GM23248 (cell line): Measurements from ENCODE around the gene NINJ1. TPM values are rescaled to one million over a fixed set of nuclear protein-coding genes. Genes with fewer than 3 reads are reported as not detected.

Experiments used
- DNase-seq: peaks from one replicate; pipeline ENCODE4 v3.0.0-alpha.2; 2015
- H2AFZ ChIP-seq: fragments of 200-600 bp; sonication (generic); 2 replicates; pipeline ENCODE4 v1.6.1; 2016; ENCODE audit warnings: antibody characterized with exemption
- H3F3A ChIP-seq: fragments of 200-600 bp; sonication (generic); 2 replicates; pipeline ENCODE4 v1.6.1; 2016; ENCODE audit warnings: mild to moderate bottlenecking, antibody characterized with exemption, mixed run types; ENCODE audit not compliant: insufficient read depth
- H3K27ac ChIP-seq: fragments of 200-600 bp; sonication (generic); 2 replicates; pipeline ENCODE4 v1.5.1; 2016; ENCODE audit warnings: mild to moderate bottlenecking
- H3K27me3 ChIP-seq: fragments of 200-600 bp; sonication (generic); replicated peaks from 2 replicates; pipeline ENCODE4 v1.6.1; 2016; ENCODE audit warnings: mild to moderate bottlenecking; ENCODE audit not compliant: insufficient read depth
- H3K36me3 ChIP-seq: fragments of 200-600 bp; sonication (generic); 2 replicates; pipeline ENCODE4 v1.6.1; 2016; ENCODE audit warnings: low read depth, mild to moderate bottlenecking
- H3K4me1 ChIP-seq: fragments of 200-600 bp; sonication (generic); 2 replicates; pipeline ENCODE4 v1.6.1; 2016; ENCODE audit warnings: mild to moderate bottlenecking; ENCODE audit not compliant: insufficient read depth
- H3K4me2 ChIP-seq: fragments of 200-600 bp; sonication (generic); one replicate; pipeline ENCODE4 v1.6.1; 2016; ENCODE audit warnings: mild to moderate bottlenecking; ENCODE audit not compliant: unreplicated experiment
- H3K4me3 ChIP-seq: fragments of 200-600 bp; sonication (generic); 2 replicates; pipeline ENCODE4 v1.5.1; 2016; ENCODE audit warnings: mild to moderate bottlenecking
- H3K79me2 ChIP-seq: fragments of 200-600 bp; sonication (generic); 2 replicates; pipeline ENCODE4 v1.6.1; 2016; ENCODE audit warnings: mild to moderate bottlenecking; ENCODE audit not compliant: insufficient read depth
- H3K9ac ChIP-seq: fragments of 200-600 bp; sonication (generic); 2 replicates; pipeline ENCODE4 v1.6.1; 2016; ENCODE audit warnings: mild to moderate bottlenecking
- H3K9me2 ChIP-seq: fragments of 200-600 bp; sonication (generic); 2 replicates; pipeline ENCODE4 v1.6.1; 2016; ENCODE audit warnings: mixed run types, mild to moderate bottlenecking, moderate library complexity; ENCODE audit not compliant: insufficient read depth
- H3K9me3 ChIP-seq: fragments of 200-600 bp; sonication (generic); one replicate; pipeline ENCODE4 v1.6.1; 2017; ENCODE audit warnings: low read depth
- H4K20me1 ChIP-seq: fragments of 200-600 bp; sonication (generic); 2 replicates; pipeline ENCODE4 v1.6.0; 2016; ENCODE audit not compliant: insufficient read depth
- EZH2 ChIP-seq: fragments of 200-600 bp; sonication (generic); IDR thresholded peaks from 2 replicates; pipeline ENCODE4 v1.6.1; 2018; ENCODE audit warnings: antibody characterized with exemption, mild to moderate bottlenecking; ENCODE audit not compliant: insufficient read depth, poor library complexity, severe bottlenecking
- EZH2phosphoT487 ChIP-seq: fragments of 200-600 bp; sonication (generic); IDR thresholded peaks from 2 replicates; pipeline ENCODE4 v1.6.1; 2018; ENCODE audit warnings: antibody characterized with exemption, moderate library complexity, mild to moderate bottlenecking, low read depth; ENCODE audit not compliant: insufficient read depth
- WGBS, 2 experiments: methylation state at CpG; one replicate each; pipeline ENCODE4 v1.1.6; 2015 to 2017; ENCODE audit warnings: low lambda C conversion rate in 2 of 2, low coverage in 1 of 2; ENCODE audit errors: missing lambda C conversion rate in 2 of 2; 5-methylcytosine and 5-hydroxymethylcytosine counted together
- in situ Hi-C: fragments of 300-500 bp; cut with MboI; formaldehyde crosslinking; loops from 2 replicates; pipeline ENCODE4 v1.15.0; 2020
- polyA plus RNA-seq: library from polyadenylated mRNA; unstranded; fragments of >200 nt; fragmentation: Nextera tagmentation; extraction: Ambion mirVana; gene quantifications from 2 replicates; pipeline ENCODE4 v1.2.1, GENCODE V29; 2016
- total RNA-seq: library from RNA; depleted of rRNA; stranded (reverse); fragments of >200 nt; shearing (Covaris generic); gene quantifications from 2 replicates; pipeline ENCODE4 v1.2.3, GENCODE V29; 2014; rRNA removed

NINJ1 gene
- total and polyA plus RNA-seq, 2 experiments from 2014 or later: 24.9 to 44.2 TPM

DNA sequence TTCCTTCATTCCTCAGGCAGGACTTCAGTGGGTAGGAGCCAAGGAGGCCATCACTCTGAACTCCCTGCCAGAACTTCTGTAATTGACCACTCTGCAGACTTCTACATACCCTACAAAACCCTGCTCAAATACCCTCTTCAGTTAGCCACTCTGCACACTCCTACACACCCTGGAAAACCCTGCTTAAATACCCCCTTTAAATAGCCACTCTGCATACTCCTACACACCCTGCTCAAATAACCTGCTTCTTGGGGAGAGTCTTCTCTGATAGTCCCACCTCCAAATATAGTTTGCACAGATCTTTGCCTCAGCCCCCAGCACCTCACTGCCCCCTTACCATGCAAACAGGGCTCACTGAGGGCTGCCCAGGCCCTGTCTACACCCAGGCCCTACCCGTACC lies 56.7 kb downstream of the NINJ1 start:
- Histone ChIP-seq H3K27ac (no peak overlapping the region), H3K4me1 (no peaks in the 10 kb centered on the region), H3F3A (0 out of 2 replicates have a peak, but pooled peaks cover 4% of the 10 kb centered on the region), H3K36me3 (no peaks in the 10 kb centered on the region), H3K9me2 (no peaks in the 10 kb centered on the region), H3K4me2 (no peak overlapping the region), H4K20me1 (no peaks in the 10 kb centered on the region), H3K9me3 (no peaks in the 10 kb centered on the region), H3K79me2 (no peaks in the 10 kb centered on the region), H3K27me3 (no peaks in the 10 kb centered on the region), H2AFZ (no peak overlapping the region), H3K9ac (no peak overlapping the region), H3K4me3 (no peak overlapping the region)
- WGBS, 2 experiments: 50% methylated on average over 1 of the region's 1 CpG; no CpG with 5 or more reads in 1 of the 2 experiments
- in situ Hi-C loops: no loop called here
- DNase-seq: no peak
- no peak for TF ChIP-seq EZH2phosphoT487
- no peak for TF ChIP-seq EZH2

DNA sequence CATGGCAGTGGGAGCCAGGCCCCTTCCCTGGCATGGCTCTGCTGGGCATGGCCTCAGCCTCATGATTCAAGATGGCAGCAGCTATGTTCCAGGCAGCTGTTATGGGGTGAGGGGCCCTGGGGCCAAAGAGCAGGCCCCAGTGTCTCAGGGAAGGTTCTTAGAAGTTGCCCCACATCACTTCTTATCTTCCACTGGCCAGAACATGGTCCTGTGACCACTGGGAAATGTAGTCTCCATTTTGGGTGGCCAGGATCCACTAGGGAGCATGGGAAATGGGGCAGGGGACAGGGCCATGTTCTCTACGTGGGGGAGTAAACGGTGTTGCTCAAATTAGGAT lies 57.3 kb downstream of the NINJ1 start:
- Histone ChIP-seq H3K9me3 (no peaks in the 10 kb centered on the region), H3K9me2 (no peaks in the 10 kb centered on the region), H3K4me1 (no peaks in the 10 kb centered on the region), H3K27ac (no peak overlapping the region), H3K36me3 (no peaks in the 10 kb centered on the region), H4K20me1 (no peaks in the 10 kb centered on the region), H3F3A (0 out of 2 replicates have a peak, but pooled peaks cover 3% of the 10 kb centered on the region), H3K27me3 (no peaks in the 10 kb centered on the region), H3K79me2 (no peaks in the 10 kb centered on the region), H3K9ac (no peak overlapping the region), H3K4me3 (no peak overlapping the region), H2AFZ (no peak overlapping the region), H3K4me2 (no peak overlapping the region)
- WGBS, 2 experiments: 71 to 73% methylated on average over 2 of the region's 2 CpGs
- in situ Hi-C loops: no loop called here
- DNase-seq: no peak
- TF ChIP-seq EZH2phosphoT487 (no peak), EZH2 (no peak)

DNA sequence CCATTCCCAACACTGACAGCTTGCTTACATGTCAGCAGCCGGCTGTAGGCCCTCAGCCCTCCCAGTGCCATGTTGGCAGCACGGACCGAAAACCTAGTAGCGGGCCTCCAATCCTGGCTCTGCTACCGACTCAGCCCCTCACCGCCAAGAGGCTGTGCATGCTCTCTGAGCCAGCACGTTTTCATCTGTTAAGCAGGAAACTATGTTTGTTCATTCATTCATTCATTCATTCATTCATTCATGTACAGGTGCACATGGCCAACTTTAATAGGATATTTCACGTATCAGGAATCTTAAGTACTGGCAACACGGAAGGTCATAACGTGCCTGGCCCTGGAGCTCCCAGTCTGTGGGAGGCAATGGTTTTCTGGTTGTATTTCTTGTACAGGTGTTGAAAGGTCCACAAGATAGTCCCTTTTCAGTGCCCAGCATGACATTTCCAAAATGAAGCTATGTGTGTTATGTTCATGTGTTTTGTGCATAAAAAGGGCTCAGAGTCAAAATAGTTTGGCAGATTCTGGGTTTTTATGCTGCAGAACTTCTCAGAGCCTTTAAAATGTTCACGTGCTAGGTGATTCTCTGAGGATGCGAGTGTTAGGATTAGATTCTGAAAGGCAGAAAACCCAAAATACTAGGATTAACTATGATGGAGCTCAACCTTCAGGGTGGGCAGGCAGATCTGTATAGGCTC lies 57.8 kb downstream of the NINJ1 start:
- Histone ChIP-seq H3K79me2 (no peaks in the 10 kb centered on the region), H3K36me3 (no peaks in the 10 kb centered on the region), H3K4me2 (no peak overlapping the region), H3K27ac (no peak overlapping the region), H3K4me1 (no peaks in the 10 kb centered on the region), H3K9me2 (no peaks in the 10 kb centered on the region), H2AFZ (no peak overlapping the region), H3K9ac (no peak overlapping the region), H4K20me1 (no peaks in the 10 kb centered on the region), H3K9me3 (no peaks in the 10 kb centered on the region), H3F3A (no peaks in the 10 kb centered on the region), H3K27me3 (no peaks in the 10 kb centered on the region), H3K4me3 (no peak overlapping the region)
- 78% methylated on average over 12 of the region's 12 CpGs for WGBS, 2 experiments
- in situ Hi-C loops: no loop called here
- DNase-seq: no peak
- no peak for TF ChIP-seq EZH2
- TF ChIP-seq EZH2phosphoT487: no peak

DNA sequence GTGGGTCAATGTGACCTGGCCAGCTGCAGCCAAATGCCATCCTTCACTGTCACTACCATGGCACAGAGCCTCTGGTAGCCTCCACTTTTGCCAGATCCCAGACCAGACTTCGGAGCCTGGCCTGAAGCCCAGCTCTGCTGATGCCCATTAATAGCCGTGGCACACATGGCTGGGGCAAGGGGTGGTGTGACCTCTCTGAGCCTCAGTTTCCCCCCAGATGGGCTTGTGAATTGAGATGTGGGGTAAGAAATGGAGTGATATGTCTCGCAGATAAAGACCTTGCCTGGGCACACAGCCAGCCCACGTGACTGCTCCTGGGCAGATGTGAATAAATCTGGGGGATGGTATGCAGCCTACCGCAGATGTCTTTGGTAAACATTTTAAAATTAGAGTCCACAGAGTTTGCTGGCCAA lies 61.7 kb downstream of the NINJ1 start:
- TF ChIP-seq EZH2 (no peak), EZH2phosphoT487 (no peak)
- Histone ChIP-seq H3K9ac (no peak overlapping the region), H3F3A (no peaks in the 10 kb centered on the region), H3K9me3 (no peaks in the 10 kb centered on the region), H4K20me1 (no peaks in the 10 kb centered on the region), H3K27ac (no peak overlapping the region), H3K4me1 (no peaks in the 10 kb centered on the region), H3K36me3 (no peaks in the 10 kb centered on the region), H3K79me2 (no peaks in the 10 kb centered on the region), H3K27me3 (0 out of 2 replicates have a peak, but pooled peaks cover 8% of the 10 kb centered on the region), H3K9me2 (no peaks in the 10 kb centered on the region), H2AFZ (no peak overlapping the region), H3K4me2 (no peak overlapping the region), H3K4me3 (no peak overlapping the region)
- WGBS, 2 experiments: 12 to 15% methylated on average over 5 of the region's 5 CpGs
- no peak for DNase-seq
- in situ Hi-C loops: no loop called here

Other genes with a start within 250 kb of the NINJ1 start
- not detected in 2 replicates for gene FGD3, start 186.7 kb downstream of the NINJ1 start, total RNA-seq
- gene FGD3, start 186.7 kb downstream of the NINJ1 start, polyA plus RNA-seq: not detected in 2 replicates
- gene SUSD3, start 75.5 kb downstream of the NINJ1 start, total RNA-seq: 0.43 and 0.63 TPM in 2 replicates
- gene SUSD3, start 75.5 kb downstream of the NINJ1 start, polyA plus RNA-seq: not detected in 2 replicates
- gene CARD19, start 38.0 kb downstream of the NINJ1 start, total RNA-seq: 48.8 and 54.1 TPM in 2 replicates
- gene CARD19, start 38.0 kb downstream of the NINJ1 start, polyA plus RNA-seq: 58.6 and 69.5 TPM in 2 replicates
- gene WNK2, start 49.9 kb upstream of the NINJ1 start, total RNA-seq: not detected in 2 replicates
- gene WNK2, start 49.9 kb upstream of the NINJ1 start, polyA plus RNA-seq: not detected in 2 replicates